Neutrophil (primary cell): ENCODE results near the gene C11orf68.
"Not testable (repeated sequence)": the region's sequence is repeated elsewhere in the genome, so short reads cannot be mapped to it uniquely, and the experiment has no call there.

ENCODE experiments used
- H3K27ac ChIP-seq: fragments of 200-600 bp; sonication (generic); 2 replicates; pipeline ENCODE4 v1.5.1; 2016; ENCODE audit warnings: mild to moderate bottlenecking, moderate library complexity
- H3K27me3 ChIP-seq: fragments of 200-600 bp; sonication (generic); 2 replicates; pipeline ENCODE4 v1.6.0; 2016; ENCODE audit warnings: mild to moderate bottlenecking
- H3K36me3 ChIP-seq: fragments of 200-600 bp; sonication (generic); 2 replicates; pipeline ENCODE4 v1.5.1; 2017
- H3K4me1 ChIP-seq, 2 experiments: fragments of 200-600 bp in 1 of 2; sonication (generic) in 1 of 2; 1 replicate in 1 of 2; 2 replicates in 1 of 2; pipeline versions ENCODE4 v1.5.1 to v1.6.1; 2013 to 2016; ENCODE audit warnings: low read depth in 1 of 2, low read length in 1 of 2, mild to moderate bottlenecking in 1 of 2, moderate library complexity in 1 of 2; ENCODE audit not compliant: control insufficient read depth in 1 of 2, insufficient read depth in 1 of 2
- H3K4me3 ChIP-seq, 2 experiments: fragments of 200-600 bp in 1 of 2; sonication (generic) in 1 of 2; 1 replicate in 1 of 2; 2 replicates in 1 of 2; pipeline ENCODE4 v1.5.1; 2013 to 2016; ENCODE audit warnings: low read depth in 1 of 2, low read length in 1 of 2, mild to moderate bottlenecking in 1 of 2, moderate library complexity in 1 of 2
- H3K9me3 ChIP-seq: fragments of 200-600 bp; sonication (generic); 2 replicates; pipeline ENCODE4 v1.5.1; 2016
- CTCF ChIP-seq: fragments of 200-600 bp; sonication (generic); IDR thresholded peaks from 2 replicates; pipeline ENCODE4 v1.5.1; 2016; ENCODE audit warnings: antibody characterized with exemption

C11orf68 gene

GRCh38 chr11:65896034-65896999 lies 22.5 kb downstream of the C11orf68 start:
- Histone ChIP-seq H3K36me3 (no peaks in the 10 kb centered on the region), H3K27ac (no peak overlapping the region), H3K27me3 (peaks cover 21% of the 10 kb centered on the region), H3K4me3 (no peak overlapping the region), H3K9me3 (no peaks in the 10 kb centered on the region), H3K4me1 (peaks cover 56 to 59% of the 10 kb centered on the region in 2 experiments)
- TF ChIP-seq CTCF, result no peak

GRCh38 chr11:65895482-65895981 lies 23.3 kb downstream of the C11orf68 start:
- peaks cover 21% of the 10 kb centered on the region for H3K27me3 ChIP-seq
- no peak overlapping the region for H3K27ac ChIP-seq
- no peak overlapping the region for H3K4me3 ChIP-seq
- H3K4me1 ChIP-seq, result peaks cover 61 to 62% of the 10 kb centered on the region in 2 experiments
- no peak for TF ChIP-seq CTCF
- H3K9me3 ChIP-seq, result no peaks in the 10 kb centered on the region
- H3K36me3 ChIP-seq, result no peaks in the 10 kb centered on the region

GRCh38 chr11:65894034-65894591 lies 24.7 kb downstream of the C11orf68 start:
- H3K4me1 ChIP-seq, result peaks cover 61 to 62% of the 10 kb centered on the region in 2 experiments
- H3K4me3 ChIP-seq, result peak overlapping the region; percentile 49 to 60
- no peaks in the 10 kb centered on the region for H3K9me3 ChIP-seq
- H3K27me3 ChIP-seq, result peaks cover 11% of the 10 kb centered on the region
- H3K27ac ChIP-seq, result peak overlapping the region; percentile 93
- H3K36me3 ChIP-seq, result no peaks in the 10 kb centered on the region
- TF ChIP-seq CTCF, result no peak

- no peak for TF ChIP-seq CTCF
- peak overlapping the region; percentile 93 for H3K27ac ChIP-seq
- H3K9me3 ChIP-seq, result no peaks in the 10 kb centered on the region
- H3K27me3 ChIP-seq, result no peaks in the 10 kb centered on the region
- H3K4me3 ChIP-seq, result peak overlapping the region in 1 of 2 experiments; percentile 60
- no peaks in the 10 kb centered on the region for H3K36me3 ChIP-seq
- H3K4me1 ChIP-seq, result peaks cover 67% of the 10 kb centered on the region in 2 experiments
These were observed 26.1 kb downstream of the C11orf68 start for GRCh38 chr11:65892661-65893317.

GRCh38 chr11:65892137-65892540 lies 26.7 kb downstream of the C11orf68 start:
- peaks cover 73 to 74% of the 10 kb centered on the region in 2 experiments for H3K4me1 ChIP-seq
- not testable (repeated sequence) for H3K36me3 ChIP-seq, H3K27me3 ChIP-seq

More at GRCh38 chr11:65892137-65892540, 26.7 kb downstream of the C11orf68 start:
- Histone ChIP-seq H3K4me3 (peak overlapping the region; percentile 82 to 98), H3K27ac (peak overlapping the region; percentile 93)
- not testable (repeated sequence) for H3K9me3 ChIP-seq
